ENCODE data around the gene ARL14EPL.
A peak's percentile ranks its signal among the peaks of the same experiment; 100 is the strongest.

Gene ARL14EPL

GRCh38 chr5:116009806-116010205, 22.5 kb upstream of the ARL14EPL start:
- Histone ChIP-seq H3K79me1 (replicated peaks; ENCODE audit: low read length, poor library complexity, severe bottlenecking) (no peaks in the 10 kb centered on the region), H3K27ac (ENCODE audit: low read length, poor library complexity, severe bottlenecking) (no peak overlapping the region)
- 100% methylated on average over 1 of the region's 3 CpGs for WGBS

GRCh38 chr5:116011046-116011445, 21.2 kb upstream of the ARL14EPL start:
- H2AK5ac ChIP-seq (ENCODE audit: low read length, severe bottlenecking) = no peak overlapping the region
- no peaks in the 10 kb centered on the region for H3K36me3 ChIP-seq (ENCODE audit: control insufficient read depth in 1 of 2, insufficient read depth in 2 of 2, low read depth in 1 of 2, low read length in 2 of 2)
- no peaks in the 10 kb centered on the region for H3K27me3 ChIP-seq (ENCODE audit: control insufficient read depth in 1 of 2, insufficient read depth in 1 of 2, low read length in 2 of 2)
- no peak overlapping the region for H3K4ac ChIP-seq (ENCODE audit: low read depth in 1 of 2, low read length in 2 of 2)
- H2BK5ac ChIP-seq (ENCODE audit: low read depth, low read length, poor library complexity, severe bottlenecking) = no peak overlapping the region
- no peak overlapping the region for H4K91ac ChIP-seq (ENCODE audit: low read length)
- H3K18ac ChIP-seq (ENCODE audit: low read depth in 1 of 2, low read length in 2 of 2) = no peak overlapping the region
- peak overlapping the region; percentile 74 for H3K9ac ChIP-seq (ENCODE audit: low read length)
- no peaks in the 10 kb centered on the region for H3K79me1 ChIP-seq (replicated peaks; ENCODE audit: low read length, poor library complexity, severe bottlenecking)
- H3K4me1 ChIP-seq (ENCODE audit: control insufficient read depth, insufficient read depth, low read depth, low read length) = no peaks in the 10 kb centered on the region
- H2AFZ ChIP-seq (ENCODE audit: low read depth, low read length) = no peak overlapping the region
- no peak overlapping the region for H4K8ac ChIP-seq (ENCODE audit: low read length)
- H2BK15ac ChIP-seq (ENCODE audit: low read depth, poor library complexity, severe bottlenecking) = no peak overlapping the region
- no peak overlapping the region for H3K27ac ChIP-seq (ENCODE audit: low read length, poor library complexity, severe bottlenecking)
- H3K4me2 ChIP-seq (ENCODE audit: low read length, poor library complexity, severe bottlenecking) = no peak overlapping the region
- H3K4me3 ChIP-seq (ENCODE audit: insufficient read depth in 1 of 2, low read depth in 1 of 2, low read length in 2 of 2) = no peak overlapping the region
- no peak overlapping the region for H2BK12ac ChIP-seq (ENCODE audit: low read length in 2 of 2)
- H2BK120ac ChIP-seq (ENCODE audit: low read depth, low read length) = no peak overlapping the region
- DNase-seq = no peak
- no peaks in the 10 kb centered on the region for H3K9me3 ChIP-seq (ENCODE audit: control insufficient read depth, low read length)
- no peak overlapping the region for H3K14ac ChIP-seq (ENCODE audit: low read length in 2 of 2)
- H3K23ac ChIP-seq (ENCODE audit: low read length in 2 of 2) = no peak overlapping the region

More at GRCh38 chr5:116009806-116010205, 22.5 kb upstream of the ARL14EPL start:
- no peak overlapping the region for H3K9ac ChIP-seq (ENCODE audit: low read length)
- no peak overlapping the region for H3K4ac ChIP-seq (ENCODE audit: low read depth in 1 of 2, low read length in 2 of 2)
- no peaks in the 10 kb centered on the region for H3K4me1 ChIP-seq (ENCODE audit: control insufficient read depth, insufficient read depth, low read depth, low read length)
- no peaks in the 10 kb centered on the region for H3K9me3 ChIP-seq (ENCODE audit: control insufficient read depth, low read length)
- H3K27me3 ChIP-seq (ENCODE audit: control insufficient read depth in 1 of 2, insufficient read depth in 1 of 2, low read length in 2 of 2) = no peaks in the 10 kb centered on the region
- H2BK5ac ChIP-seq (ENCODE audit: low read depth, low read length, poor library complexity, severe bottlenecking) = no peak overlapping the region
- no peak overlapping the region for H2AK5ac ChIP-seq (ENCODE audit: low read length, severe bottlenecking)
- H3K18ac ChIP-seq (ENCODE audit: low read depth in 1 of 2, low read length in 2 of 2) = no peak overlapping the region
- no peak overlapping the region for H3K14ac ChIP-seq (ENCODE audit: low read length in 2 of 2)
- H3K4me2 ChIP-seq (ENCODE audit: low read length, poor library complexity, severe bottlenecking) = no peak overlapping the region
- no peak overlapping the region for H2BK15ac ChIP-seq (ENCODE audit: low read depth, poor library complexity, severe bottlenecking)
- H3K23ac ChIP-seq (ENCODE audit: low read length in 2 of 2) = no peak overlapping the region
- no peak overlapping the region for H2BK120ac ChIP-seq (ENCODE audit: low read depth, low read length)
- H2AFZ ChIP-seq (ENCODE audit: low read depth, low read length) = no peak overlapping the region
- no peak overlapping the region for H4K91ac ChIP-seq (ENCODE audit: low read length)
- H4K8ac ChIP-seq (ENCODE audit: low read length) = no peak overlapping the region
- DNase-seq = no peak
- H3K4me3 ChIP-seq (ENCODE audit: insufficient read depth in 1 of 2, low read depth in 1 of 2, low read length in 2 of 2) = no peak overlapping the region
- no peak overlapping the region for H2BK12ac ChIP-seq (ENCODE audit: low read length in 2 of 2)
- no peaks in the 10 kb centered on the region for H3K36me3 ChIP-seq (ENCODE audit: control insufficient read depth in 1 of 2, insufficient read depth in 2 of 2, low read depth in 1 of 2, low read length in 2 of 2)

- 68% methylated on average over 6 of the region's 6 CpGs for WGBS
- no peak overlapping the region for H3K27ac ChIP-seq (ENCODE audit: low read length, poor library complexity, severe bottlenecking)
- no peaks in the 10 kb centered on the region for H3K36me3 ChIP-seq (ENCODE audit: control insufficient read depth in 1 of 2, insufficient read depth in 2 of 2, low read depth in 1 of 2, low read length in 2 of 2)
These were observed 19.0 kb upstream of the ARL14EPL start for GRCh38 chr5:116013207-116013785.

GRCh38 chr5:116013936-116014335, 18.3 kb upstream of the ARL14EPL start:
- Histone ChIP-seq H3K23ac (ENCODE audit: low read length in 2 of 2) (no peak overlapping the region), H4K8ac (ENCODE audit: low read length) (no peak overlapping the region)

More at GRCh38 chr5:116013207-116013785, 19.0 kb upstream of the ARL14EPL start:
- no peak overlapping the region for H2BK15ac ChIP-seq (ENCODE audit: low read depth, poor library complexity, severe bottlenecking)
- H3K23ac ChIP-seq (ENCODE audit: low read length in 2 of 2) = no peak overlapping the region
- no peak overlapping the region for H3K18ac ChIP-seq (ENCODE audit: low read depth in 1 of 2, low read length in 2 of 2)
- H3K9ac ChIP-seq (ENCODE audit: low read length) = peak overlapping the region; percentile 26
- H2AK5ac ChIP-seq (ENCODE audit: low read length, severe bottlenecking) = no peak overlapping the region
- no peak overlapping the region for H2AFZ ChIP-seq (ENCODE audit: low read depth, low read length)
- no peaks in the 10 kb centered on the region for H3K4me1 ChIP-seq (ENCODE audit: control insufficient read depth, insufficient read depth, low read depth, low read length)
- no peaks in the 10 kb centered on the region for H3K9me3 ChIP-seq (ENCODE audit: control insufficient read depth, low read length)
- H4K91ac ChIP-seq (ENCODE audit: low read length) = no peak overlapping the region
- H2BK5ac ChIP-seq (ENCODE audit: low read depth, low read length, poor library complexity, severe bottlenecking) = no peak overlapping the region
- no peaks in the 10 kb centered on the region for H3K27me3 ChIP-seq (ENCODE audit: control insufficient read depth in 1 of 2, insufficient read depth in 1 of 2, low read length in 2 of 2)
- DNase-seq = no peak
- H2BK12ac ChIP-seq (ENCODE audit: low read length in 2 of 2) = no peak overlapping the region
- no peak overlapping the region for H3K14ac ChIP-seq (ENCODE audit: low read length in 2 of 2)
- no peak overlapping the region for H3K4me2 ChIP-seq (ENCODE audit: low read length, poor library complexity, severe bottlenecking)
- peak overlapping the region in 1 of 2 experiments; percentile 17 for H3K4me3 ChIP-seq (ENCODE audit: insufficient read depth in 1 of 2, low read depth in 1 of 2, low read length in 2 of 2)
- H3K4ac ChIP-seq (ENCODE audit: low read depth in 1 of 2, low read length in 2 of 2) = no peak overlapping the region
- H2BK120ac ChIP-seq (ENCODE audit: low read depth, low read length) = no peak overlapping the region
- H4K8ac ChIP-seq (ENCODE audit: low read length) = no peak overlapping the region
- no peaks in the 10 kb centered on the region for H3K79me1 ChIP-seq (replicated peaks; ENCODE audit: low read length, poor library complexity, severe bottlenecking)

More at GRCh38 chr5:116013936-116014335, 18.3 kb upstream of the ARL14EPL start:
- H3K4me1 ChIP-seq (ENCODE audit: control insufficient read depth, insufficient read depth, low read depth, low read length) = no peaks in the 10 kb centered on the region
- H3K36me3 ChIP-seq (ENCODE audit: control insufficient read depth in 1 of 2, insufficient read depth in 2 of 2, low read depth in 1 of 2, low read length in 2 of 2) = no peaks in the 10 kb centered on the region
- DNase-seq = no peak
- H4K91ac ChIP-seq (ENCODE audit: low read length) = no peak overlapping the region
- no peaks in the 10 kb centered on the region for H3K27me3 ChIP-seq (ENCODE audit: control insufficient read depth in 1 of 2, insufficient read depth in 1 of 2, low read length in 2 of 2)
- no peak overlapping the region for H3K14ac ChIP-seq (ENCODE audit: low read length in 2 of 2)
- no peak overlapping the region for H2BK15ac ChIP-seq (ENCODE audit: low read depth, poor library complexity, severe bottlenecking)
- no peaks in the 10 kb centered on the region for H3K79me1 ChIP-seq (replicated peaks; ENCODE audit: low read length, poor library complexity, severe bottlenecking)
- no peak overlapping the region for H2BK5ac ChIP-seq (ENCODE audit: low read depth, low read length, poor library complexity, severe bottlenecking)
- no peak overlapping the region for H2AFZ ChIP-seq (ENCODE audit: low read depth, low read length)
- no peak overlapping the region for H3K18ac ChIP-seq (ENCODE audit: low read depth in 1 of 2, low read length in 2 of 2)
- no peak overlapping the region for H2BK12ac ChIP-seq (ENCODE audit: low read length in 2 of 2)
- H3K9ac ChIP-seq (ENCODE audit: low read length) = peak overlapping the region; percentile 26
- no peak overlapping the region for H2BK120ac ChIP-seq (ENCODE audit: low read depth, low read length)
- H3K4me2 ChIP-seq (ENCODE audit: low read length, poor library complexity, severe bottlenecking) = no peak overlapping the region
- H2AK5ac ChIP-seq (ENCODE audit: low read length, severe bottlenecking) = no peak overlapping the region
- peak overlapping the region in 1 of 2 experiments; percentile 17 for H3K4me3 ChIP-seq (ENCODE audit: insufficient read depth in 1 of 2, low read depth in 1 of 2, low read length in 2 of 2)
- H3K27ac ChIP-seq (ENCODE audit: low read length, poor library complexity, severe bottlenecking) = no peak overlapping the region
- H3K9me3 ChIP-seq (ENCODE audit: control insufficient read depth, low read length) = no peaks in the 10 kb centered on the region
- H3K4ac ChIP-seq (ENCODE audit: low read depth in 1 of 2, low read length in 2 of 2) = no peak overlapping the region
